EL (cell line): ENCODE data around the gene NT5C1A.
A peak's percentile ranks its signal among the peaks of the same experiment; 100 is the strongest.

ENCODE experiments used
- DNase-seq: peaks from one replicate; pipeline ENCODE4 v3.0.0-alpha.2; 2016

NT5C1A gene

DNA sequence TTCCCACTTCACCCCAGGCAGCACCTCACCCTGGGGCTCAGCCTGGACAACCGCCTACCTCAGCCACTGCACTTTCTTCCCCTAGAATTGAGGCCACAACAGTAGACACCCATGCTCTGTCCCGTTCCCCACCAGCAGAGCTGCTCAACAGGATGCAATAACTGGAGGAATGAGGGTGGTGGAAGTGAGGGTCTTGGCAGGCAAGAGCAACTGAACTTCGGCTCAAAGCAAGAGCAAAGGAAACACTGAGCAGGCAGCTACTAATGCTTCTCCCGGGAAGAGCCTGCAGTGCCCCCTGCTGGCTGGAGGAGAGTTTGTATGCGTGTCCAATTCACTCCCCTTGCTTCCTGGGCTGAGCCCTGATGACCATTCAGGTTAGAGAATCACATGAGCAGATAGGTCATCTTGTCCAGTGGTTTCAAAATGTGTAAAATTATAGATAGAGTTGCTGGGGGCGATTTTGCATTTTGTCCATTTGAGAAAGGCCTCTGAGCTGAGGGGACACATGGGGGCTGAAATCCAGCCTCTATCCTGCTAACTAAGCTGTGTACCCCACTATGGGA, 13.9 kb downstream of the NT5C1A start:
- peak; percentile 74 for DNase-seq

DNA sequence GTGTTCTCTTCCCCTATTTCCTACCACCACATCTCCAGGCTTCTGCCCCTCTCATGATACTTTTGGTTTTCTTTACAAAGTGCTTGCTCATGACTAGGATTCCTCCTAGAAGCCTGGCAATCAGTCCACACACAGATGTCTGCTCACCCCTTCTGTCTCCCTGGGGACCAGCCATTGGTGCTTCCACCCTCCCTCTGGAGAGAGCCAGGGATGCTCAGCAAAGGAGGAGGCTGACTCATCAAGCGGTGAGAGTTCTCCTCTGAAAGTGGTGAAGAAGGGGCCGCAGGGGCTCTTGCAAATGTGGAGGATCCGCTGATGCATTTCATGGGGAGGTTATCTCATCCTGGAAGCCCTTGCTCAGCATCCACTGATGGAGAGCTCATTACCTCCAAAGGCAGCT, 14.5 kb downstream of the NT5C1A start:
- peak; percentile 36 for DNase-seq

DNA sequence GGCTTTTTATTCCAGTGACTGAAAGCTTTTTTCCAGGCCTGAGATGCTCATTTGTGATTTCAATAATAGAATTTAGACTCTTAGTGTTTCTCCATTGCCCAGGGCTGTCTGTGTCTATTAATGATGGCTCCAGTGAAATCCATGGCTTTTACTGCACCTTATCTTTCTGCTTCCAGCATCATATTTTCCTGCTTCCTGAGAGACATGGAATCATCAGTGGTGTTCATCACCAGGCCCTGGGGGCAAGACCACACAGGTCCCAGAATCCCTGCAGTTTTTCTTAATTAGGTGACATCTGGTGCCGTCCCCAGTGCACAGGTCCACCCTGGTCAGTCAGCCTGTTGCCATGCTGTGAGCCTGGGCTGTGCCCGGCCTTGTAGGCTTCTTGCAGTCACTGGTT, 15.5 kb downstream of the NT5C1A start:
- no peak for DNase-seq

DNA sequence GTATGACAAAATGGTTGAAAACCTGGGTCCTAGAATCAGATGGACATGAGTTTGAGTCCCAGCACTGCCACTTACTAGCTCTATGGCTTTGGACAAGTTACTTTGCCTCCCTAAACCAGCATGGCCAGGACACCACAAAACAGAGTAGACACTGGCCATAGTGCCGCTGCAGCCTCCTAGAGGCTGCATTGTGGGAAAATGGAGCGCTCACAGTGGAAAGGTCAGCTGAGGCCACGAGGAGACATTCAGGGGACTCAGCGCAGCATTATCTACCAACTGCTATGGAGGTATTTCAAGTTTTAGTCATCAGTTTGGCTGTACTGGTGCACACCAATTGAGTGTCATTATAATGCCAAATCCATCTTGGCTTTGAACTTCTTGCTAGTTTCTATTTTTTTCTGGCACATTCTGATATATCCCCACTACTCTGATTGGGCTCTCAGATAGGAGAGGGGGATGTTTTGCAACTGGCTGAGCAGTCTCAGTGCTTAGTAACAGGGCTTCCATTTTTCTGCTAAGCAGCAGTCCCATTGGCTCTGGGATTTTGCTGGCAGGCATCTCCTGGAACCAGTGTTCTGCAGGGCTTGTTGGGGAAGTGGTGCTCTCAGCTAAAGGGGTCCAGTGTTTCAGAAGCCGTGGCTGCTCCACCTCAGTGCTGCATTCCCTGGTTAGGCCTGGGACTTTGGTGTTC, 16.2 kb downstream of the NT5C1A start:
- DNase-seq = no peak

DNA sequence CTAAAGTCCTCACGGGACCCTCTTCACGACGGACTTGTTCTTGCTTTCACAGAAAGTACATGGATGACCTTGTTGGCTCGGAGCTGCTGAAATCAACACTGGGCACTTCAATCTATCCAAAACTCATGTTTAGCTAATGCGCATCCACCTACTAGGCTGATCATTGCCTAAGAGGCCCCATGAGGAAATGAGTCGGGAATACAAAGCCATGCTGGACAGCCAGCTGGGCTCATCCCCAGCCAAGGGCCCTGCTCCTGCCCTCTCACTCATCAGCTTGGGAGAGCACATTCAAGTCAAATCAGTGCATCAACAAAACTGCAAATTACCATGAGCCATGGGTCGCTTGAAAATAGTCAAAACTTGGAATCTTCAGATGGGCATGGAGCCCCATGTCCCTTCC, 17.6 kb downstream of the NT5C1A start:
- DNase-seq = no peak

DNA sequence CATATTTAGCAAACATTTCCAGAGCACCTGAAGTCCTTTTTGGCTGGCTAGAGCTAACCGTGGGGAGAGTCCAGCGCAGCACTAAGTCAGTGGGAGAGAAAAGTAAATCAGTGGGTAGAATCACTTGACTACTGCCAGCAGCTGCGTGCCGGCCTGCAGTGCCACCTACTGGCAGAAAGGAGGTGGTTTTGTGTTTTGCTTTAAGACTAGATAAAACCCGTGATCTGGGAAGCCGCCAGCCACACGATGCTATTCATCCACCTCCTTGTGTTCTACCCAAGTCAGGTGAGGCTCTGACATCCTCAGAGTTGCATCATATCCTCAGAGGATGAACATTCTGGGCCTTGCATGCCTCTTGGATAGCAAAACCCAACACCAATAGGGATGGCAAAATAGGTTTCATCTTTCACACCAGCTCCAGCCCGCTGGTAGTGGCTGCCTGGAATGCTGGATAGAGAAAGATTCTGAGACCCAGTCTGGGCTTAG, 18.3 kb downstream of the NT5C1A start:
- peak; percentile 73 for DNase-seq

DNA sequence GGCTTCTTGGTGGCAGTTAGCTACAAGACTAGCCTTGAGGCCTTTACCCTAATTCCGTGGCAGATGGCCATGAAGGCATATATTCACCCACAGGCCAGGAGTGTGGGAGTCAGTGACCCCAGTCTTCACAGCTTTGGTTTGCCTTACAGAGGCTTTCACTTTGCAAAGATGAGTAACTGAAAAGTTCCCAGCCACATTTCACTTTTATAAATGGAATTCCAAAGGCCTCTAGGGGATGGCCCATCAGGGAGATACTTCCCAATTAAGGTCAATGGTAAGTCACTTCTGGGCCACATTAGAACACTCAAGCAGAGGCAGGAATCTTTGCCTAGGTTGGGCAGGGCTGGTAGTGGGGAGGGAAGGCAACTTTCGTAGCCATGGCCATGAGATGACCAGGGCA, 19.4 kb downstream of the NT5C1A start:
- DNase-seq = no peak

DNA sequence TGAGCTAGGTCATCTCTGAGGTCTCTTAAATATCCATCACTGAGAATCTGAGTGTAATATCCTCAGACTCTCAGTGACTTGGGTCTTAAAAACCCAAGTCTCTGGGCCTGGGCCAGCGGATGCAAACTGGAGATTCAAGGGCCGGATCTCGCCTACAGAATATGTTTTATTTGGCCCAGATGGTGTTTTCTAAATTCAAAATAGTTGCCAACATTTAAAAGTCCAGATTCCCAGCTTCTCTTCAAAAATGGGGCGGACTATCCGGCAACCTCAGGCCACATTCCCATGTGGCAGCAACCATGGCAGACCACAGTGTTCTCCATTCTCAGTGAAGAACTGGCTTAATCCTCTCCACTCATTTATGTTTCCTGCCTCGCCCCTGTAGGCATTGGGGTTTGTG, 19.8 kb downstream of the NT5C1A start:
- no peak for DNase-seq

DNA sequence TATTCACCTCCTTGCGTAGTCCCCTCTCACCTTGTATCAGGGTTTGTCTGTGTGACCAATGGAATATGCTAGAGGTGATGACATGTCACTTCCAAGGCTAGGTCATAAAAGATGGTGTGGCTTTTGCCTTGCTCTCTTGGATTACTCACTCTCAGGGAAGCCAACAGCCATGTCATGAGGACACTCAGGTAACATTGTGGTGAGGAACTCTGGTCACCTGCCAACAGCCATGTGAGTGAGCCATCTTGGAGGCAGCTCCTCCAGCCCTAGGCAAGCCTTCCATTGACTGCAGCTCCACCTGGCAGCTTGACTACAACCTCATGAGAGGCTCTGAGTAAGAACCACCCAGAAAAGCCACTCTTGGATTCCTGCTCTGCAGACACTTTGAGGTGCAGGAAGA, 21.5 kb downstream of the NT5C1A start:
- no peak for DNase-seq

DNA sequence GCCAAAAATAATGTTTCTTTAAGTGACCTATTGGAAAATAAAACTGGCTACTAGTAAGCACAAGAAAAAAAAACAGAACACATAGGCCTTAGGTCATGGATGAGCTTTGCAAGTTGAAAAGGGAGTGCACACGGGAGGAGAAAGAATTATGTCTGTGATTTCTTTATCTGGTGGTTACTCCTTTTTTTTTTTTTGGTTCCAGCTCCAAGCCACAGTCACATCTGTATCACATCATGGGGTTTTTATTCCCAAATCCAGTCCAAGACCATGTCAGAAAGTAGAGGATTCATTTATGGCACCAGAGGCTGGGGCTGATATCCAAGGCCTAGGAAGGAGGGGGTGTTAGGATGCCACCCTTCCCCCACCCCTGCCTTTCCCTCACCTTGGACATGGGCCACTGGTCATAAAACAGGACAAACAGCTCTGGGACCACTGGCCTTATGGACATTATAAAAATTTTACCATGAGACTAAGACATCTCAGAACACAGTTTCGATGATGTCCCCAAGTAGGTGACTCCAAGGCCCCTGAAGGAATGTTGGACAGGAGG, 22.2 kb downstream of the NT5C1A start:
- no peak for DNase-seq

DNA sequence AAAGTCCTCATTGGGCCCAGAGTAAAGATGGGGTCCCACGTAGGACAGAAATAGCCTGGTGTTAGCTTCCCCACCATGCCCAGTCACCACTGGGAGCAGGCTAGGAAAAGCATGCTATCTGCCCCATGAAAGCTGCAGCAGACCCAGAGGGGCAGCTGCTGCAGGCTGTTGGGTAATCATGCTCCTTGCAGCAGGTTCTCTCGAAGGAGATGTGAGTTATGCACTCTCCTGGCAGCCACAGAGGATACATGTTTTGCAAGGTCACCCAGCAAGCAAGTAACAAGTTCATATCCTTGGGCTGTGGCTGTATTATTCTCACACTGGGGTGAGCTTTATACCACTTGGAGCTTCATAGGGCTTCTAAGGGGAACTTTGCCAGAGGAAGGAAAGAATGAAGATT, 23.4 kb downstream of the NT5C1A start:
- DNase-seq = no peak

DNA sequence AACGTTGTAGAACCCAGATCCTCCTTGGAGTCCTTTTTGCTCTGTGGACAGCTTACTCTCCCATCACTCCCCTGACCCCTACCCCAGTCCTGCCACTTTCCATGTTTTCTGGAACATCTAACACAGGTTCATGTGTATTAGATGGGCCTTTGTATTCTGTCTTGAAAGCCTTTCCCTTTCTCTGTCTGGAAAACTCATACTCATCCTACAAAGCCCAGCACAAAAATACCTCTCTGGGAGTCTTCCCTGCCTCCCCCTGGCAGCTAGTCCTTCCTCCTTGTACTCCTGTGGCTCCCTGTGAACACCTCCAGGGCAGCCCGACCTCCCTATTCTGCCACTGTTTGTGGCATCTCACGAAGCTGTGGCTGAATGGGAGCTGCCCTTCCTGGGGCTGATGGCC, 24.7 kb downstream of the NT5C1A start:
- DNase-seq = no peak

DNA sequence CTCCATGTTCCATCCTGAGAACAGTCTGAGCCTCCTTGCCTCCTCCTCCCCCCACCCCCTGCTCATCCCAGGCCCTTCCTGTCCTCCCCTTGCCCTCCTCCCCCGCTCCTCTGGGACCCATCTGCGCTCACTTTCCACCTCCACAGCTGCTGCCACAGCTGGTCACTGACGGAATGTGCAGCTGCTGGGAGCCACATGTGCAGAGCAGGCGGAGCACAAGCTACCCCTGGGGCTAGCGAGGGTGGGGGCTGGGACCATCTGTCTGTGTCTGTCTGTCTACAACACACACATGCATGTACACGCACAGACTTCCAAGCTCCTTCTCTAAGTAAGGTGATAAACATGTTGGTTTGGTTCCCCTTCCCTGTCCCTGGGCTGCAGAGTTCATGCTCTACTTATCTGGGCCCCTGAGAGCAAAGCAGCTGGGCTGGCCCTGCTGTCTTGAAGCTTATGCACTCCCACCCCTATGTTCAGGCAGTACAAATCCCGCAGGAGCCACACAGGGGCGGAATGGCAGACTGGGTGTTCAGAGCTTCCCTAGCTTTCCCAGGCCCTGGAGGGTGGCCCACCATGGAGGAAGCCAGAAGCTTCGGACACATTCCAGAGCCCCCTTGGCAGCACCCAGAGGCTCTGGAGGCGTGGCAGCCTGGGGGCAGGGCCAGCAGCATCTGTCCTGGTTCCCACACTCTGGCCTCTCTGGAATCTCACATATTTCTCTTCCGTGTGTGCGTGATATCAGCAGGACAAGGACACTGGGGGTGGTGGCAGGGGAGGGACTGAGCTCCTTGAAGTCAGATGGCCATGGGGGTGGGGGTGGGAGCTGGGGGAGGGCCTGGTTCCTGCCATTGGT, 25.4 kb downstream of the NT5C1A start:
- peak; percentile 68 for DNase-seq

DNA sequence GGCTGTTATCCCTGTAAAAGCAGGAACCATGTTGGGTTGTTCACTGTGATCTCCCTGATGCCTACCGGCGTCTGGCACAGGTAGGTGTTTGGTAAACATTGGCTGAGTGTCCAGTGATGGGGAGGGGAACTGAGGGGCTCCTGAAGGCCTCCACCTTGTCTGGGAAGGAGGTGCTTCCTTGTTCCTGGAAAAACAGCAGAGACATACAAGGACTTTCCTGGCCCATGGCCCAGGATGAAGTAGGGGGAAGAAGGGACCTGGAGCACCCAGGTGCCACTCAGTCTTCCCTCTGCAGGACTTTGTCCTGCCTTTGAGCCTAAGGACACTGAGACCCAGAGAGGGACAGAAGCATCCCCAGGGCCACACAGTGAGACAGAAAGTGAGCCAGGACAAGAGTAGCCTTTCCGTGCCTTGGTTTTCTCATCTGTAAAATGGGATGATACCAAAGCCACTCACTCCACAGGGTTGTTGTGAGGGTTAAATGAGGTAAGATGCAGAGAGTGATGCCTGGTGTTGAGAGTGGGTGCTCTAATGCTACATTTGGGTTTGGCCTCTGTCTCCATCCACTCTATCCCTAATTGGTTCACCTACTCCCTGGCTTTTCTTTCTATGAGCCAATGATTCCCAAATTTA, 26.4 kb downstream of the NT5C1A start:
- DNase-seq = no peak

DNA sequence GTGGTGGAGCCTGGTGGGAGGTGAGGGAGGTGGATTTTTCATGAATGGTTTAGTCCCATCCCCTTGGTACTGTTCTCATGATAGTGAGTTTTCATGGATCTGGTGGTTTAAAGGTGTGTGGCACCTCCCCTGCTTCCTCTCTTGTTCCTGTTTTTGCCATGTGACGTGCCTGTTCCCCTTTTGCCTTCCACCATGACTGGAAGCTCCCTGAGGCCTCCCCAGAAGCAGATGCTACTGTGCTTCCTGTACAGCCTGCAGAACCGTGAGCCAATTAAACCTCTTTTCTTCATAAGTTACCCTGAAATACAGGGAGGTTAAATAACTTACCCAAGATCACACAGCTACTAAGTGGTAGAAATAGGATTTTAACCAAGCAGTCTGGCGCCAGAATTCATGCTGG, 28.2 kb downstream of the NT5C1A start:
- no peak for DNase-seq

DNA sequence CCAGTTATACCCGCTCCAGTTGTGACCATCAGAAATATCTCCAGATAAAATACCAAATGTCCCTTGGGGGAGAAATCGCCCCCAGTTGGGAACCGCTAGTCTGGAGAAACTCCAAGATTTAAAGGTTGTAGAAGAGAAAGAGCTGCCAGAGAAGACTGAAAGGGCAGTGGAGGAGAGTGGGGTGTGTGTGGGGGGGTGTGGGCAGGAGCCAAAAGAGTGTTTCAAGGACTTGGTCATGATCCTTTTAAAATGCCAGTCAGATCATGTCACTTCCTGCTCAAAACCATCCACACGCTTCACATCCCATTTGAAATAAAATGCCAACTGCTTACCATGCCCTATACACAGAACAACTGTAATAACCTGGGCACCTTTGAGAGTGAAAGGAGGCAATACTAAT, 29.1 kb downstream of the NT5C1A start:
- DNase-seq = peak; percentile 80

DNA sequence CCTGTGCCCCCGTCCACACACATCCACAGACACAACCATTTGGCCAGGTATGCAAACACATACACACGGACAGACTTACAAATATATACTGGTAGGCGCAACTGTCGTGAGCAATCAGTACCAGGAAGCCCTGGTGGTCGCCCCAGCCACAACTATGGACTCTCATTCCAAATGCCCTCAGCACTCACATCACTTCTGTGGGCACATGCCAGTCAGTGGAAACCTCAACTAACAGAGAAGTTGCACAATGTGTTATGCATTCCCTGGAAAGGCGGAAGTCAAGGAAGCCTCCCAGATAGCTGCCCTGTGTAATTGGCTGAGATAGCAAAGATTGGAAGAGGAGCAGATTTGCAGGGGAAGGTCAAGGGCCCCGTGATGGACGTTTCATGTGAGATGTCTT, 31.0 kb downstream of the NT5C1A start:
- DNase-seq = no peak

DNA sequence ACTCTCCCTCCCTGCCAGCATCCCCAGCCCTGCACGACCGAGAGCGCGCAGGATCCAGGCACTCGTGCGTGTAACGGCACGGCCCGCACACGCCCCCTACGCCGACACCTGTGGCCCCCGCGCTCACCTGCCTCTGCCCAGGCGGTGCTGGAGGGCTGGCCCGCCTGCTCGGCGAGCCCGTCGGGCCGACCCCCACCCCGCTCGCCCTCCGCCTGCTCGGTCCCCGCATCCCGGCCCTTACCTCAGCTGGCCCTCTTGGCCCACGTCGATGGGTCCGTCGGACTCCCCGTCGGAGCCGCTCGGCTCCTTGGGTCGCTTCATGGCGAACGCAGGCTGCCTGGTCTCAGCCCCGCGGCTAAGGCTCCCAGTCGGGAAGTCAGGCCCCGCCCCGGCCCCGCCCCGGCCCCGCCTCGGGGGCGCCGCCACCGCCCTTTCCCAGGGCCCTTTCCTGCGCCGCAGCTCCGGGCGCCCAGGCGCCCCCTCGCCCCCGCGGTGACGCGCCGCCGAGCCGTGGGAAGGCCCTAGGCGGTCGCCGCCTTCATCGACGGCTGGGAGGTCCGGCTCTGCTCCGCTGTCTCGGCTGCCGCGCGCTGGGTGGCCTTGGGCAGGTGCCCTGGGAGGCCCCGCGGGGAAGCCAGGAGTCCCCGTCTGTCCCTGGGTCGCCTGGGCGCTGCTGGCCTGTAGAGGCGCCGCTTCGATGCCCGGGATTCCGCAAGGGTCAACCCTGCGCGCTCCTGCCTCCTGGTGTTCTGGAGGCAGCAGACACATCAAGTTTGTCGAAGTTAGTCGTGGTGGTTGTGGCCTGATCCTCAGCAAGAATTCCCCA, 32.4 kb downstream of the NT5C1A start, which contains the start of gene HEYL:
HEYL (minus strand) TSS at position 339 of the 826 bp plus-strand sequence; CDS start at position 321, 18 bp downstream.
- DNase-seq = peak; percentile 61

DNA sequence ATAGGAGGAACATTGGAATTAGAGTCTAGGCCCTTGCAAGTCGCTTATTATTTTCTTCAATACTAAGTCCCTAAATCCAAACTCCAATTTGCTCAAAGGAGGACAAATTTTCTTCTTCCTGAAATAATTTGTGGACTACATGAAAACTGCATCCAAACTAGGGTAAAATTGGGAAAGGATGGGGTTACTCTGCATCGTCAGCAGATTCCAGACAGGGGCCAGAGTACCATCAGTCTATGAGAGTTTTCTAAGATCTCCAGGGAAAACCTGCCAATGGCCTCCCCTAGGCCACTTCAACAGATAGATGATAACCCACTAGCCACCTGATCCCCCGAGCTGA, 33.0 kb downstream of the NT5C1A start:
- no peak for DNase-seq

DNA sequence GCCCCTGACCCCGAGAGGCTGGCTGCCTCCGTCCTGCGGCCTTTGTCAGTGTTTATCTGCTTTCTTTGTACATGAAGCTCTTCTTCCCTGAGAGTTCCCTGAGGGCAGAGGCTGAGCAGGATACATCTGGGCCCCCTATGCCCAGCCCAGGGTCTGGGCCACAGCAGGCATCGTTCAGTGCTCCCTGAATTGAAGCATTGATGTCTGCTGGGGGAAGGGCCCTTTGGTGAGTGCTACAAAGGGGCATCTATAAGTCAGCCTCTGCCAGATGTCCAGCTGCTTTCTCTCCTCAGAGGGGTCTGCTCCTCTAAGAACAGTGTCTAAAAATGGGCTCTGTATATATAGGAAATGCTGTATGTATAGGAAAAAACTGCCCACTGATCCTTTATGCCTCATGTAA, 34.5 kb downstream of the NT5C1A start:
- DNase-seq = no peak

DNA sequence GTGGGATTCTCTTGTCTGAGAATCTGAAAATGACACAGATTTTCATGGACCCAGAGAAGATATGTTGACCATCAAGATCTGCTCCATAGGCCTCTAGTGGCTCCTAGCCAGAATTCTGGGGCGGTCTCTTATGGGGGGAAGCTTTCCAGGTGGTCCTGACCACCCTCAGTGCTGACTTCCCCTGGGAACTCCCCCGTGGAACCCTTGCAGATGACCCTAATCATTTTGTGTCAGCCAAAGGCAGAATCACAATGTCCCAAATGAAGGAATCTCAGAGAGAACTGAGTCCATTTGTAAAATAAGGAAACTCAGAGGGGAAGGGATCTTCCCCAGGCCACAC, 36.1 kb downstream of the NT5C1A start:
- no peak for DNase-seq

DNA sequence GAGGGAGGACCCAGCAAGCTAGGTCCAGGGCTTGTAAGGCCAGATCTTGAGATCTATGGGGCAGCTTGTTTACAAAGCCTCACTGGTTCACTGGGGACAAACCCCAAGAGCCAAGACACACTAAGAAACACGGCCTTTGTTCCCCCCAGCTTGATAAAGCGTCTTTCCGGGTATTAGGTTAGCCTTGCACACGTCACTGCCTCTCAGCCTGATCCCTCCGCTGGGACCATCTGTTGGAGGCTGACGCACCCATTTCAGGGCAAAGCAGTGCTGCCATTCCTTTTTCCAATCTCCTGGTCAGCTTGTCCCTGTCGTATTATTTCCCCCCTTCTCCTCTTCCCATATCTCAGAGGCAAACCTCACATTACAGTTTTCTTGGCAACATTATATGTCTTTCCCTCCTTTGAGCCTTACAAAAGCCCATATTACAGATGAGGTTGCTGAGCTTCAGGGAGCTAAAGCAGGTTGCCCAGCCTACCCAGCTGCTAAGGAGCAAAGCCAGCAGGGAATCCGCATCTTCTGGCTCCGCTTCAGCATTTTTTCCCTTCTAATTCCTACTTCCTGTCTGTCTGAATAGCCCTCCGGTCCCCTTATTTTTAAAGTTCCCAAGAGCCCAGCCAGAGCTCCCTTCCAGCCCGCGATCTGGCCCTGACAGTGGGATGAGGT, 36.6 kb downstream of the NT5C1A start:
- DNase-seq = no peak
